Measurements from ENCODE around the gene PMM1.

DNA sequence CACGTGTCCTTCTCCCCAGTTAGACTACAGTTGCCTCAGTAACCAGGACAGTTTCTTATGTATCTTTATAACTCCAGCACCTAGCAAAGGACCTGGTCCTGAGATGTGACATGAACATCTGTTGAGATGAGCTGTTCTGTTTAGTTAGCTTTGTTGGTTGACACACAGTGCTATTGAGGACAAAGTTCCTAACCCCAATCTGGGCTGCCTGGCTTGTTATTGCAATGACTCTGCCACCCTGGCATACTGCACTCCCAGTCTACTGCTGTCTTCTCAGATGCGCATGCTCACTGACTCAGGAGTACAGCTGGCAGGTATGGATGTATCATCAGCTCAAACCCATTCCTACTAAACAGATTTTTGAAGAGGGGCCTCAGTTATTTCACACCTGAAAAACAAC is 23.8 kb upstream of the PMM1 start:
- TF ChIP-seq EZH2 (IDR thresholded peaks at IDR 0.05; ENCODE audit: insufficient read depth, poor library complexity, severe bottlenecking) = no peak
- TF ChIP-seq EZH2phosphoT487 (IDR thresholded peaks at IDR 0.05; ENCODE audit: insufficient read depth, low read depth) = no peak

Measured in GM23248 (cell line).